Tibial nerve (tissue), 4 donors: Measurements from ENCODE around the gene GPR15LG. TPM values are rescaled to one million over a fixed set of nuclear protein-coding genes. Genes with fewer than 3 reads are reported as not detected.
"Not testable (repeated sequence)": the region's sequence is repeated elsewhere in the genome, so short reads cannot be mapped to it uniquely, and the experiment has no call there.

Experiments
- DNase-seq, 2 donors: peaks; one replicate each; pipeline ENCODE4 v3.0.0-alpha.2; 2019; ENCODE audit warnings: low spot score in 2 of 2
- H3K27ac ChIP-seq, 4 donors: fragments of 200-600 bp; sonication (generic) in 3 of 4; one replicate each; pipeline ENCODE4 v1.5.1; 2017 to 2019; ENCODE audit warnings: mild to moderate bottlenecking in 1 of 4
- H3K27me3 ChIP-seq, 2 donors: fragments of 200-600 bp; sonication (generic) in 1 of 2; one replicate each; pipeline versions ENCODE4 v1.5.1 to v1.6.0; 2017 to 2019
- H3K36me3 ChIP-seq, 3 donors: fragments of 200-600 bp; sonication (generic); one replicate each; pipeline ENCODE4 v1.5.1; 2018 to 2019
- H3K4me1 ChIP-seq, 4 donors: fragments of 200-600 bp; sonication (generic) in 3 of 4; one replicate each; pipeline ENCODE4 v1.5.1; 2017 to 2019
- H3K4me3 ChIP-seq, 4 donors: fragments of 200-600 bp; sonication (generic) in 3 of 4; one replicate each; pipeline ENCODE4 v1.5.1; 2017 to 2019; ENCODE audit warnings: mild to moderate bottlenecking in 1 of 4, moderate library complexity in 1 of 4
- H3K9me3 ChIP-seq, 4 donors: fragments of 200-600 bp; sonication (generic) in 3 of 4; one replicate each; pipeline ENCODE4 v1.5.1; 2017 to 2019
- CTCF ChIP-seq, 5 experiments: fragments of 200-600 bp in 3 of 5; fragments of 450-650 bp in 2 of 5; sonication (generic) in 3 of 5; IDR thresholded peaks; one replicate each; pipeline ENCODE4 v1.5.1; 2016 to 2019; ENCODE audit warnings: antibody characterized with exemption in 5 of 5, mild to moderate bottlenecking in 3 of 5, moderate library complexity in 2 of 5
- EP300 ChIP-seq, 2 donors: sonication (generic); formaldehyde crosslinking; IDR thresholded peaks; one replicate each; pipeline ENCODE4 v1.6.1; 2017; ENCODE audit warnings: antibody characterized with exemption in 2 of 2, mild to moderate bottlenecking in 1 of 2
- POLR2A ChIP-seq, 2 donors: fragments of 450-650 bp; IDR thresholded peaks; one replicate each; pipeline ENCODE4 v1.6.1; 2017; ENCODE audit warnings: antibody characterized with exemption in 2 of 2, mild to moderate bottlenecking in 2 of 2, moderate library complexity in 2 of 2
- WGBS, 2 donors: methylation state at CpG; one replicate each; pipeline ENCODE4 v1.1.5; 2018; 5-methylcytosine and 5-hydroxymethylcytosine counted together
- total RNA-seq, 4 donors: library from RNA; depleted of rRNA; stranded (reverse); fragments of >200 nt; gene quantifications; one replicate each; pipeline ENCODE4 v1.1.0, GENCODE V29; 2016

GPR15LG gene
- total RNA-seq, 4 donors from 2014 or later: not detected

GRCh38 chr10:84163996-84164395 is 9.6 kb upstream of the GPR15LG start:
- no peaks in the 10 kb centered on the region for H3K4me1 ChIP-seq
- no peak for DNase-seq
- TF ChIP-seq POLR2A (IDR thresholded peaks at IDR 0.05) (no peak), EP300 (IDR thresholded peaks at IDR 0.05) (no peak), CTCF (IDR thresholded peaks at IDR 0.05) (no peak)
- WGBS, 2 donors: 44 to 45% methylated on average over 2 of the region's 2 CpGs
- peaks cover 0 to 24% of the 10 kb centered on the region in 2 donors for H3K27me3 ChIP-seq
- H3K27ac ChIP-seq: no peak overlapping the region
- no peaks in the 10 kb centered on the region for H3K36me3 ChIP-seq
- H3K9me3 ChIP-seq: no peaks in the 10 kb centered on the region
- no peak overlapping the region for H3K4me3 ChIP-seq

- no peak for DNase-seq
- TF ChIP-seq POLR2A (IDR thresholded peaks at IDR 0.05): no peak
- no peak for TF ChIP-seq EP300 (IDR thresholded peaks at IDR 0.05)
- TF ChIP-seq CTCF (IDR thresholded peaks at IDR 0.05): no peak
- WGBS, 2 donors: 26 to 29% methylated on average over 2 of the region's 2 CpGs
- H3K27ac ChIP-seq: no peak overlapping the region
- H3K27me3 ChIP-seq: peaks cover 0 to 24% of the 10 kb centered on the region in 2 donors
- H3K36me3 ChIP-seq: no peaks in the 10 kb centered on the region
- no peak overlapping the region for H3K4me3 ChIP-seq
- no peaks in the 10 kb centered on the region for H3K9me3 ChIP-seq
- H3K4me1 ChIP-seq: no peaks in the 10 kb centered on the region
Observed at GRCh38 chr10:84164442-84164841, 9.2 kb upstream of the GPR15LG start.

DNA sequence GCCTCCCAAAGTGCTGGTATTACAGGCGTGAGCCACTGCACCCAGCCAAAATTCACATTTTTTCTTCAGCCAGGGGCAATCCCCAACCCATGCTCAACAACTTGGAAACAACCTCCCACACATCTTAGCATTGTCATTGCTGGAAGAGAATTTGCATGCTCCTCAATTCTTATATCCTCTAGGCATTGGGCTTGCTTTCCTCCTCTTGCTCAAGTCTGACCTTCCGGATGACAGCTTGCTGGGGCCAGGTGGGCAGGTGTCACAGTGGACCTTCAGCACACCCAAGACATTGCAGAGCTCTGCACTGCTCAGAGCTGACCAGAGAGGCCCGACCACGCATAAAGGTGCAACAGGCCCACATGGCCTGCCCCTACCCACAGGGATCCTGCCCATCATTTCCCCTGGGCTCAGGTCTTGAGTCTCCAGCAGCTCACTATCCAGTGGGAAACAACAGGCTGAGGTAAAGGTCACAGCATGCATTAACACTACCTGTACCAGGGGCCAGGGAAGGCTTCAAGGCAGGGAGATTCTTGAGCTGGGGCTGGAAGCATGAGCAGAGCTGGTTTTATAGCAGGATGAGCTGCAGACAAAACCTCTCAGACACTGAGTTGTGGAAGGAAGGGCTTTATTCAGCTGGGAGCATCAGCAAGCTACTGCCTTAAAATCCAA is 6.8 kb upstream of the GPR15LG start:
- Histone ChIP-seq H3K36me3 (no peaks in the 10 kb centered on the region), H3K4me1 (no peaks in the 10 kb centered on the region), H3K27me3 (peaks cover 0 to 17% of the 10 kb centered on the region in 2 donors), H3K4me3 (no peak overlapping the region), H3K27ac (no peak overlapping the region), H3K9me3 (no peaks in the 10 kb centered on the region)
- 90 to 96% methylated on average over 4 of the region's 4 CpGs for WGBS, 2 donors
- no peak for DNase-seq
- TF ChIP-seq POLR2A (IDR thresholded peaks at IDR 0.05) (no peak), EP300 (IDR thresholded peaks at IDR 0.05) (no peak), CTCF (IDR thresholded peaks at IDR 0.05) (no peak)

DNA sequence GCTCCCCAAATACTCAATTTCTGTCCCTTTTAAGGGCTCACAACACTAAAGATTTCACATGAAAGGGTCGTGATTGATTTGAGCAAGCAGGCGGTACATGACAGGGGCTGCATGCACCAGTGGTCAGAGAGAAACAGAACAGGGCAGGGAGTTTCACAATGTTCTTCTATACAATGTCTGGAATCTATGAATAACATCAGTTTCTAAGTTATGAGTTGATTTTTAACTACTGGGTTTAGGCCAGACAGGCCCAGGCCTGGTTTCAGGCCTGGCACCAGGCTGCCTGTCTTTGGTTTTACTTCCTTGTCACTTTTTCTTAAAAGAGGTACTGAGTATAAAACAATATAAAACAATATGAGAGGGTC is 6.3 kb upstream of the GPR15LG start:
- peaks cover 0 to 13% of the 10 kb centered on the region in 2 donors for H3K27me3 ChIP-seq
- not testable (repeated sequence) for H3K4me1 ChIP-seq, H3K4me3 ChIP-seq, H3K36me3 ChIP-seq, DNase-seq, H3K27ac ChIP-seq, H3K9me3 ChIP-seq
- 84 to 86% methylated on average over 2 of the region's 2 CpGs for WGBS, 2 donors

DNA sequence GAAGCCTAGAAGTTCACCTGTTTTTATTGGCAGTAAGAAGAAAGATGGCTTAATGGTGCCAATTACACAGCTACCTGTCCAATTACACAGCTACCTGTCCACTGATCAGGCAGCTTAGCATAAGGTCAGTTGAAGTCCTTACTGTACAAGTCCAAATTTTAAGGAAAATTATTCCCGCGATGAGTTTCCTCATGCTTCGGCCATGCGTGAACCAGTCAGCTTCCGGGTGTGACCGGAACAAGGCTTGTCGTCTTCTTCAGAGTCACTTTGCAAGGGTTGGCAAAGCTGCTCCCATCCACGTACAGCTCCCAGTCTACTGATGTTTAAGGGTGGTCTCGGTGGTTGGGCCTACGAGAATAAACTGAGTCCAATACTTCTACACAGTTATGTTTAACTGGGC is 5.2 kb upstream of the GPR15LG start:
- H3K27me3 ChIP-seq: peaks cover 0 to 13% of the 10 kb centered on the region in 2 donors
- not testable (repeated sequence) for H3K4me1 ChIP-seq, H3K36me3 ChIP-seq, H3K4me3 ChIP-seq, DNase-seq, H3K27ac ChIP-seq, H3K9me3 ChIP-seq
- 96 to 99% methylated on average over 10 of the region's 10 CpGs for WGBS, 2 donors

DNA sequence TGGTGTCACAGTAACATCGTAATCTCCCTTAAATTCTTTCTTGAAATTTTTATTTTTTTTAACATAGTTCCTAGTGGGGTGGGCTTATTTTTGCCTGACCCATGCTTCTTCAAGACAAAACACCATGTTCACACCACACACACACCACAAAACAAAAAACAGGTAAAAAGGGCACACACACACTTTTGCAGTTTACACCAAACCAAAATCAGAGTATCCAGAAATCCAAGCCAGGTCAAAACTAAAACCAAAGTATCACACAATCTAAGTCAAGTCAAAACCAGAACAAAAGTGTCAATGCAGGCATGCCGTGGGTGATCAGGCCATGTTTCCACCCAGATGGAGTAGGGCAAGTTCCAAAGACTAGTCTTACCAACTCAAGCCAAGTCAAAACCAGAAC is 2.4 kb upstream of the GPR15LG start:
- not testable (repeated sequence) for H3K9me3 ChIP-seq, DNase-seq, H3K27me3 ChIP-seq, H3K4me1 ChIP-seq, H3K36me3 ChIP-seq, H3K4me3 ChIP-seq, H3K27ac ChIP-seq
- 90 to 93% methylated on average over 2 of the region's 2 CpGs for WGBS, 2 donors

DNA sequence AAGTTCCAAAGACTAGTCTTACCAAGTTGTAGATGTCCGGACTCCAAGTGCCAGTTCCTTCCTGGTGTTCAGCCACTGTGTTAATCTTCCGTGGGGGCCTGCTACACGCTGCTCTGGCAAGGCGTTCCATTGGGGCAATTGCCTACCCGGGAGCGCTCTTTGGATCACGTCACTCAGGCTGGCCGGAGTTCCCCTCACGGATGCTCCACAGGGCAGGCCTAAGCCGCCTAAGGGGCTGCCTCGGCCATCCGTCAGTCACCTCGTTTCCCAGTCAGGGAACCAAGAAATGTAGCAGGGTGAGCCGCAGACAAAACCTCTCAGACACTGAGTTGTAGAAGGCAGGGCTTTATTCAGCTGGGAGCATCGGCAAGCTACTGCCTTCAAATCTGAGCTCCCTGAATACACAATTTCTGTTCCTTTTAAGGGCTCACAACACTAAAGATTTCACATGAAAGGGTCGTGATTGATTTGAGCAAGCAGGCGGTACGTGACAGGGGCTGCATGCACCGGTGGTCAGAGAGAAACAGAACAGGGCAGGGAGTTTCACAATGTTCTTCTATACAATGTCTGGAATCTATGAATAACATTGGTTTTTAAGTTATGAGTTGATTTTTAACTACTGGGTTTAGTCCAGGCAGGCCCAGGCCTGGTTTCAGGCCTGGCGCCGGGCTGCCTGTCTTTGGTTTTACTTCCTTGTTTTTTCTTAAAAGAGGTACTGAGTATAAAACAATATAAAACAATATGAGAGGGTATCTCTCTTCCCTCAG is 1.7 kb upstream of the GPR15LG start:
- 84 to 86% methylated on average over 20 to 21 of the region's 21 CpGs for WGBS, 2 donors
- DNase-seq, H3K9me3 ChIP-seq, H3K27me3 ChIP-seq, H3K4me1 ChIP-seq, H3K4me3 ChIP-seq, H3K36me3 ChIP-seq: not testable (repeated sequence)
- H3K27ac ChIP-seq: peak overlapping the region in 1 of 4 donors; percentile 12
